ENCODE measurements around the gene CDHR2.

CDHR2 gene

GRCh38 chr5:176538989-176539384, 10.2 kb upstream of the CDHR2 start:
- ChIA-PET POLR2A (interaction anchor here (0.6 kb wide), 1 partner anchor 177 kb away, joined by 3 read pairs; the partner anchor contains the start of gene KIAA1191), CTCF (interaction anchor here (0.8 to 1.5 kb wide), 5 partner anchors 11 to 39 kb away, joined by 3 read pairs; no protein-coding TSS in a partner anchor)
- H3K27me3 ChIP-seq (replicated peaks in 2 of 5; ENCODE audit: control insufficient read depth in 4 of 5, insufficient read depth in 5 of 5, low read length in 4 of 5), result no peaks in the 10 kb centered on the region
- 97% methylated on average over 5 of the region's 5 CpGs for WGBS (ENCODE audit: insufficient coverage)
- peaks cover 24 to 78% (median 71%) of the 10 kb centered on the region in 4 experiments for H3K4me1 ChIP-seq (ENCODE audit: control extremely low read depth in 1 of 4, control insufficient read depth in 4 of 4, insufficient read depth in 4 of 4, low read length in 3 of 4)
- H3K36me3 ChIP-seq (ENCODE audit: control insufficient read depth in 4 of 4, insufficient read depth in 4 of 4, low read length in 3 of 4), result peaks cover 0 to 11% (median 0%) of the 10 kb centered on the region in 4 experiments
- peak overlapping the region in 1 of 2 experiments; percentile 98 for H3K27ac ChIP-seq (ENCODE audit: insufficient read depth in 1 of 2, low read depth in 1 of 2, low read length in 2 of 2, poor library complexity in 1 of 2, severe bottlenecking in 2 of 2)
- H3K9me3 ChIP-seq (ENCODE audit: control extremely low read depth in 1 of 5, control insufficient read depth in 4 of 5, insufficient read depth in 2 of 5, low read depth in 1 of 5, low read length in 4 of 5), result no peaks in the 10 kb centered on the region
- DNase-seq, result no peak
- no peak overlapping the region for H3K4me3 ChIP-seq (ENCODE audit: control insufficient read depth in 1 of 7, extremely low read depth in 1 of 7, insufficient read depth in 4 of 7, low read depth in 2 of 7, low read length in 6 of 7)

GRCh38 chr5:176540476-176540899, 8.7 kb upstream of the CDHR2 start:
- Histone ChIP-seq H3K4me3 (ENCODE audit: control insufficient read depth in 1 of 7, extremely low read depth in 1 of 7, insufficient read depth in 4 of 7, low read depth in 2 of 7, low read length in 6 of 7) (no peak overlapping the region), H3K36me3 (ENCODE audit: control insufficient read depth in 4 of 4, insufficient read depth in 4 of 4, low read length in 3 of 4) (no peaks in the 10 kb centered on the region), H3K4me1 (ENCODE audit: control extremely low read depth in 1 of 4, control insufficient read depth in 4 of 4, insufficient read depth in 4 of 4, low read length in 3 of 4) (peaks cover 17 to 72% (median 63%) of the 10 kb centered on the region in 4 experiments), H3K9me3 (ENCODE audit: control extremely low read depth in 1 of 5, control insufficient read depth in 4 of 5, insufficient read depth in 2 of 5, low read depth in 1 of 5, low read length in 4 of 5) (no peaks in the 10 kb centered on the region), H3K27me3 (replicated peaks in 2 of 5; ENCODE audit: control insufficient read depth in 4 of 5, insufficient read depth in 5 of 5, low read length in 4 of 5) (no peaks in the 10 kb centered on the region), H3K27ac (ENCODE audit: insufficient read depth in 1 of 2, low read depth in 1 of 2, low read length in 2 of 2, poor library complexity in 1 of 2, severe bottlenecking in 2 of 2) (no peak overlapping the region)
- no peak for DNase-seq
- WGBS (ENCODE audit: insufficient coverage), result 94% methylated on average over 7 of the region's 8 CpGs
- CTCF ChIA-PET, result interaction anchor here (0.9 kb wide), 1 partner anchor 13 kb away, joined by 3 read pairs; no protein-coding TSS in a partner anchor
- POLR2A ChIA-PET, result no interaction called here

GRCh38 chr5:176540956-176541337, 8.2 kb upstream of the CDHR2 start:
- Histone ChIP-seq H3K27ac (ENCODE audit: insufficient read depth in 1 of 2, low read depth in 1 of 2, low read length in 2 of 2, poor library complexity in 1 of 2, severe bottlenecking in 2 of 2) (peak overlapping the region in 1 of 2 experiments; percentile 72), H3K9me3 (ENCODE audit: control extremely low read depth in 1 of 5, control insufficient read depth in 4 of 5, insufficient read depth in 2 of 5, low read depth in 1 of 5, low read length in 4 of 5) (no peaks in the 10 kb centered on the region), H3K4me3 (ENCODE audit: control insufficient read depth in 1 of 7, extremely low read depth in 1 of 7, insufficient read depth in 4 of 7, low read depth in 2 of 7, low read length in 6 of 7) (peak overlapping the region in 4 of 7 experiments; percentile 24 to 89 (median 78)), H3K36me3 (ENCODE audit: control insufficient read depth in 4 of 4, insufficient read depth in 4 of 4, low read length in 3 of 4) (no peaks in the 10 kb centered on the region), H3K4me1 (ENCODE audit: control extremely low read depth in 1 of 4, control insufficient read depth in 4 of 4, insufficient read depth in 4 of 4, low read length in 3 of 4) (peaks cover 17 to 68% (median 58%) of the 10 kb centered on the region in 4 experiments), H3K27me3 (replicated peaks in 2 of 5; ENCODE audit: control insufficient read depth in 4 of 5, insufficient read depth in 5 of 5, low read length in 4 of 5) (no peaks in the 10 kb centered on the region)
- ChIA-PET POLR2A (interaction anchor here (2.4 kb wide), 1 partner anchor 7 kb away, joined by 7 read pairs; no protein-coding TSS in a partner anchor), CTCF (interaction anchor here (3.3 kb wide), 1 partner anchor 11 kb away, joined by 29 read pairs; no protein-coding TSS in a partner anchor)
- WGBS (ENCODE audit: insufficient coverage), result 88% methylated on average over 7 of the region's 8 CpGs
- DNase-seq, result no peak

- Histone ChIP-seq H3K4me1 (ENCODE audit: control extremely low read depth in 1 of 4, control insufficient read depth in 4 of 4, insufficient read depth in 4 of 4, low read length in 3 of 4) (peaks cover 17 to 65% (median 55%) of the 10 kb centered on the region in 4 experiments), H3K4me3 (ENCODE audit: control insufficient read depth in 1 of 7, extremely low read depth in 1 of 7, insufficient read depth in 4 of 7, low read depth in 2 of 7, low read length in 6 of 7) (peak overlapping the region in 5 of 7 experiments; percentile 24 to 89 (median 77)), H3K36me3 (ENCODE audit: control insufficient read depth in 4 of 4, insufficient read depth in 4 of 4, low read length in 3 of 4) (no peaks in the 10 kb centered on the region), H3K9me3 (ENCODE audit: control extremely low read depth in 1 of 5, control insufficient read depth in 4 of 5, insufficient read depth in 2 of 5, low read depth in 1 of 5, low read length in 4 of 5) (no peaks in the 10 kb centered on the region), H3K27ac (ENCODE audit: insufficient read depth in 1 of 2, low read depth in 1 of 2, low read length in 2 of 2, poor library complexity in 1 of 2, severe bottlenecking in 2 of 2) (peak overlapping the region in 1 of 2 experiments; percentile 72), H3K27me3 (replicated peaks in 2 of 5; ENCODE audit: control insufficient read depth in 4 of 5, insufficient read depth in 5 of 5, low read length in 4 of 5) (no peaks in the 10 kb centered on the region)
- peak; percentile 57 to 75 (median 70) for DNase-seq
- ChIA-PET CTCF (interaction anchor here (3.1 to 3.6 kb wide), 3 partner anchors 8 to 125 kb away, joined by 13 to 29 read pairs (median 26); partner anchors contain the start of gene CLTB), POLR2A (interaction anchor here (1.8 to 2.4 kb wide), 2 partner anchors 8 to 11 kb away, joined by 7 to 11 read pairs; no protein-coding TSS in a partner anchor)
- WGBS (ENCODE audit: insufficient coverage), result 30% methylated on average over 11 of the region's 12 CpGs
These were observed 7.6 kb upstream of the CDHR2 start for GRCh38 chr5:176541338-176542134.

- DNase-seq, result peak in 2 of 3 donors; percentile 61 to 62
- Histone ChIP-seq H3K27ac (ENCODE audit: insufficient read depth in 1 of 2, low read depth in 1 of 2, low read length in 2 of 2, poor library complexity in 1 of 2, severe bottlenecking in 2 of 2) (peak overlapping the region in 1 of 2 experiments; percentile 72), H3K9me3 (ENCODE audit: control extremely low read depth in 1 of 5, control insufficient read depth in 4 of 5, insufficient read depth in 2 of 5, low read depth in 1 of 5, low read length in 4 of 5) (no peaks in the 10 kb centered on the region), H3K36me3 (ENCODE audit: control insufficient read depth in 4 of 4, insufficient read depth in 4 of 4, low read length in 3 of 4) (no peaks in the 10 kb centered on the region), H3K4me3 (ENCODE audit: control insufficient read depth in 1 of 7, extremely low read depth in 1 of 7, insufficient read depth in 4 of 7, low read depth in 2 of 7, low read length in 6 of 7) (peak overlapping the region; percentile 58 to 89 (median 77)), H3K27me3 (replicated peaks in 2 of 5; ENCODE audit: control insufficient read depth in 4 of 5, insufficient read depth in 5 of 5, low read length in 4 of 5) (no peaks in the 10 kb centered on the region), H3K4me1 (ENCODE audit: control extremely low read depth in 1 of 4, control insufficient read depth in 4 of 4, insufficient read depth in 4 of 4, low read length in 3 of 4) (peaks cover 17 to 65% (median 55%) of the 10 kb centered on the region in 4 experiments)
- ChIA-PET POLR2A (interaction anchor here (1.8 to 2.4 kb wide), 2 partner anchors 9 to 12 kb away, joined by 7 to 11 read pairs; no protein-coding TSS in a partner anchor), CTCF (interaction anchor here (0.6 to 3.6 kb wide), 11 partner anchors 9 to 201 kb away, joined by 3 to 29 read pairs (median 6); partner anchors contain the start of gene CLTB)
- WGBS (ENCODE audit: insufficient coverage), result 15% methylated on average over 4 of the region's 16 CpGs
These were observed 7.0 kb upstream of the CDHR2 start for GRCh38 chr5:176542135-176542595.

GRCh38 chr5:176542596-176543427, 6.3 kb upstream of the CDHR2 start:
- H3K27ac ChIP-seq (ENCODE audit: insufficient read depth in 1 of 2, low read depth in 1 of 2, low read length in 2 of 2, poor library complexity in 1 of 2, severe bottlenecking in 2 of 2), result peak overlapping the region in 1 of 2 experiments; percentile 72
- ChIA-PET POLR2A (interaction anchor here (1.5 to 2.4 kb wide), 3 partner anchors 9 to 16 kb away, joined by 4 to 11 read pairs (median 7); no protein-coding TSS in a partner anchor), CTCF (interaction anchor here (0.6 to 3.6 kb wide), 19 partner anchors 9 to 201 kb away, joined by 3 to 29 read pairs (median 3); partner anchors contain the start of gene CLTB)
- H3K36me3 ChIP-seq (ENCODE audit: control insufficient read depth in 4 of 4, insufficient read depth in 4 of 4, low read length in 3 of 4), result no peaks in the 10 kb centered on the region
- no peaks in the 10 kb centered on the region for H3K9me3 ChIP-seq (ENCODE audit: control extremely low read depth in 1 of 5, control insufficient read depth in 4 of 5, insufficient read depth in 2 of 5, low read depth in 1 of 5, low read length in 4 of 5)
- H3K4me1 ChIP-seq (ENCODE audit: control extremely low read depth in 1 of 4, control insufficient read depth in 4 of 4, insufficient read depth in 4 of 4, low read length in 3 of 4), result peaks cover 17 to 65% (median 55%) of the 10 kb centered on the region in 4 experiments
- H3K27me3 ChIP-seq (replicated peaks in 2 of 5; ENCODE audit: control insufficient read depth in 4 of 5, insufficient read depth in 5 of 5, low read length in 4 of 5), result no peaks in the 10 kb centered on the region
- peak in 2 of 3 donors; percentile 48 to 58 for DNase-seq
- H3K4me3 ChIP-seq (ENCODE audit: control insufficient read depth in 1 of 7, extremely low read depth in 1 of 7, insufficient read depth in 4 of 7, low read depth in 2 of 7, low read length in 6 of 7), result peak overlapping the region; percentile 58 to 89 (median 77)
- WGBS (ENCODE audit: insufficient coverage), result under 1% methylated on average over 66 of the region's 110 CpGs

Data from common myeloid progenitor, CD34-positive (primary cell).